ENCODE data around the gene HPGDS.
"Not testable (repeated sequence)": the region's sequence is repeated elsewhere in the genome, so short reads cannot be mapped to it uniquely, and the experiment has no call there.

The HPGDS gene

GRCh38 chr4:94307231-94307871 is 35.3 kb downstream of the HPGDS start:
- no peak for DNase-seq

- DNase-seq, result no peak
Measured at GRCh38 chr4:94306713-94307112, 35.9 kb downstream of the HPGDS start.

DNA sequence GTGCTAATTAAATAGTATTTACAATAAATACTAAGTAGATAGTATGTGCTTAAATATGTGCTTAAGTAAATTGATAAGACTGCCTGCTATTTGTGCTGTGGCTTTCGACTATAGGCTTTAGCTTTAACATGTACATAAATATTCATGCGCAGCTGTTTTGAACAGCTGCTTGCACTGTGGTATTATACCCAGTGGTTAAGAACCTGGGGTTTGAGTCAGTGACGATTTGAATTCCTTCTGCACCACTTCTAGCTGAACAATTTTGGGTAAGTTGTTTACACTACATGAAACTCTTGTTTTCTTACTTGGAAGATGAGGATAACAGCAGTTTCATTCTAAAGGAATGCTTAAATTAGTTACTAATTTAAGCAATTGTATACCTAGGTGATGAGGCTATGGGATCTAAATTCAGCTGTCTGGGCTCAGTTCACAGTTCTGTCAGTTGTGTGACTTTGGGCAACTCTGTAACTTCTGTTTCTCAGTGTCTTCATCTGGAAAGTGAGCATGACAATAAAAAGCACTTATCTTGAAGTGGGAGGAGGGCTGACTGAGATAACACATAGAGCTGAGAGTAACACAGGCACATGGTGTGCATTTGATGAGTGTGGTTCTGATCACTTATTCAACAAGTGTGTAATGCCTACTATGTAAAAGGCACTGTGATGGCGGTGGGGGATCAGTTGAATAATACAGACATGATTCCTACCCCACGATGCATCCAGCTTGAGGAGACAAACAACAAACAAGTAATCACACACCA is 37.0 kb downstream of the HPGDS start:
- no peak for DNase-seq

- no peak for DNase-seq
Measured at GRCh38 chr4:94304365-94304971, 38.2 kb downstream of the HPGDS start.

GRCh38 chr4:94302191-94302590 is 40.4 kb downstream of the HPGDS start:
- DNase-seq, result no peak

DNA sequence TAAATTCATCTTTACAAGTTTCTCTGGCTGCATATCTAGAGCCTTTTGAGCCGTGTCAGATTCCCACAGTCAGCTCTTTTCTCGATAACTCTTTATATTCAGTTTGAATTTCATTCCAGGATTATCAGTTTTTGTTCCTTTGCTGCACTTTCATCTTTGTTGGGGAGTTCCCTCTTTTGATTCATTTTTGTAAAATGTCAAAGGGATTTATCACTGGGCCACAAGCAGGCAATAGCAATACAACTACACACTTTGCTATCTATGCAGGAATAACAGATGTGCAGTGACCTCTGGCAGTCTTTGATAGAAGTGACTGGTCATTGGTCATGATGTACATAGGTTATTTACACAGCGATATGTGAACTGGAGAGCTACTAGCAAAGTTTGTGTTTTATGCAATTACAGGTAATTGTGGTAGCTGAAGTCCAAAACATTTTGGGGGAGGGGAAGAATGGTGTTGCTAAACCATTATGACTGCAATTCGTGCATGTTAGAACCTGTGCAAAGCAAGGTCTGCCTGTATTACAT is 43.8 kb downstream of the HPGDS start:
- no peak for DNase-seq

- DNase-seq, result not testable (repeated sequence)
Measured at GRCh38 chr4:94295473-94295872, 47.2 kb downstream of the HPGDS start.

DNA sequence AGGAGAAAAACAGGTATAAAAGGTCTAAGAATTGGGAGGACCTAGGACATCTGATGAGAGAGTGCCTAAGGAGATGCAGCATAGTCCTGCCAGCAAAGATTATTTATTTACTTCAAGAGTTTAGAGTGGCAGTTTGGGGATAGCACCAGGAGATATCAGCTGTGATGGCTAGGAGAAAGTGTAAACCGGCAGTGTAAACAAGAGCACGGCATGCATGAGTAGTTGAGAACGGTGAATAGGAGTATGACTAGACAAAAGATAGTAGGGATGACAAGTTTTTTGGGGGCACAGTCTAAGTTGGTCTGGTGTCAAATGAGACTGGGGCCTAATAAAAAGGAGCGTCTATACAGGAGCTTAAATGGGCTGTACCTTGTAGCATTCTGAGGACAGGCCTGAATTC is 48.7 kb downstream of the HPGDS start:
- not testable (repeated sequence) for DNase-seq

- DNase-seq, result no peak
Measured at GRCh38 chr4:94290245-94290644, 52.4 kb downstream of the HPGDS start.

DNA sequence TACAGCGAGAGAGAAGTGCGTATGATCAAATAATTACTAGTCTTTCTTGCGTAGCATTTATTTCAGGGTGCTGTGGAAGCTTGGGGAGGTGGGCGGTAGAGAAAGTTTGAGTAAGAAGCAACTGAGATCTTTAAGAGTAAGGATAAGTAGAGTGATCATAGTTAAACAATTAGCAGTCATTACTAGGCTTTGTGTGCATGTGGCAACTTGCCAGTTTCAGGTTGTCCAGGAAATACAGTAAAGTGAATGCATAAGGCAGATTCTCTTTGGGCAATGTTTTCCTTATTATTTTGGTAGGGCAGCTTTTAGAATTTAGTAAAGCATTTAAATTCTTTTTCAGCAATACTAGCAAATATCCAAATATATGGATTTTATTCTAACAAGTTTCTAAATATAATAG is 57.0 kb downstream of the HPGDS start:
- DNase-seq, result no peak

GRCh38 chr4:94284889-94285288 is 57.7 kb downstream of the HPGDS start:
- no peak for DNase-seq

DNA sequence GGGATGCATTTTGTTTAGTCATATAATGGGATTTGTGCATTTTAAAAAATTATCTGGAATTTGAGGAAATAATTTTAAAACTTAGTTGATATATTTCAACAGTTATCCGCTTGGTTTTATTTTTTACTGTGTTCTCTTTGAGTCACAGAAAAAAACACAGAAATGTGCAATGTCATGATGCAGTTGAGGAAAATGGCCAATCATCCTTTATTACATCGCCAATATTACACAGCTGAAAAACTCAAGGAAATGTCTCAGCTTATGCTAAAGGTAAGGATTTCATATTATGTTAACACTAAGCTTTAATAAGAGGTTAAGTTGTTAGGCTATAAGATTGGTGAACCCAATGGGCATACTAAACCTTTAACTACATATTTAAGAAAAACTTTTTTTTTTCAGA is 63.9 kb downstream of the HPGDS start:
- DNase-seq, result no peak

DNA sequence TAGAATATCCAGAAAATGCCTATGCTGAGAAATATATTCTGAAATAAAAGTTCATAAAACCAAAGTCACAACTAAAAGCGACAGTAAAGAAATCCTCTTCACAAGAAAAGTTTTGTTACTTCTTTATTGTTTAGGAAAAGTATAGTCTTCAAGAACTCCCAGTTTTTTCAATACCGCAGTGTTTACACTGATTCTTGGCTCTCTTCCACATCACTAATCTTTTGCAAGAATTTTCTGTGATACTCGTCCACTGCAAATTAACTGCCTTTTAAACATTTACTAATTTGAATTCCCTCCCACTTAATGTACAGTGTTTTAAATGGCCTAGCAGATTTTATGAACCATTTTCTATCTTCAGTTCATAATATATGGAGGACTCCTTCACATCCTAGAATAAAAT is 65.1 kb downstream of the HPGDS start:
- no peak for DNase-seq

DNA sequence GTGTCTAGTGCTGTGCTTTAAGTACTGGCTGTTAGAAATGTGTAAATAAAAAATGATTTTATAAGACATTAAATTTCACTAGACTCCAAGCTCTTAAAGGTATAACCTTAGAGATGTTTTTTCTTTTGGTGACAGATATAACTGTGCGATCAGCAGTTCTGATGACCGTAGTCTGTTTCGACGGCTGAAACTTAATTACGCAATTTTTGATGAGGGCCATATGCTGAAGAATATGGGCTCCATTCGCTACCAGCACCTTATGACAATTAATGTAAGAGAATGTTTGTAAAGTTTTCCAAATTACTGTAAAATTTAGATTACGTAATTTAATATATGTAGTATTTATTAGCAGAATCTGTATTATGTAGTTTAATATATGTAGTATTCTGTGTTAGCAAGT is 66.4 kb downstream of the HPGDS start:
- no peak for DNase-seq

DNA sequence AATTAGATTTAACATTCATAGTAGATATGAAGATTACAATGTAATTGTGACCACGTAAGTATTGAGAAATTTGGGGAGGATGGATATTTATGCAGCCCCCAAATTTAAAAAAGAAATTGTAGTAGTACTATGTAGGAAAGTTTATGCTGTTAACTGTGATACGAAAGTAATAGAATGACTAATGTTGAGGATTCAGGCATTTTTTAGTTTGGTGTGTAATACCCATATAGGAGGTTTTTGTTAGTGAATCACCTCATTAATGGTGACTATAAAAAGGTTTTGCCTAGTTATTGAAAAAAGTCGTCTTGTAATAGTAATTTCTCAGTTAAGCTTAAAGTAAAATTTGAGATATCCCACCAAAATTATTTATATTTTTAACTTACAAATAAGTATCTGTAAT is 67.7 kb downstream of the HPGDS start:
- DNase-seq, result no peak

GRCh38 chr4:94271248-94271647 is 71.4 kb downstream of the HPGDS start:
- DNase-seq, result no peak

- no peak for DNase-seq
Measured at GRCh38 chr4:94267037-94267436, 75.6 kb downstream of the HPGDS start.

- DNase-seq, result no peak
Measured at GRCh38 chr4:94262163-94263016, 80.2 kb downstream of the HPGDS start.

- DNase-seq, result no peak
Measured at GRCh38 chr4:94256828-94257227, 85.8 kb downstream of the HPGDS start.

GRCh38 chr4:94256144-94256783 is 86.4 kb downstream of the HPGDS start:
- DNase-seq, result no peak

GRCh38 chr4:94253036-94253435 is 89.6 kb downstream of the HPGDS start:
- DNase-seq, result no peak

- DNase-seq, result no peak
Measured at GRCh38 chr4:94251094-94251493, 91.5 kb downstream of the HPGDS start.

Data from NCI-H146 (cell line).